ENCODE measurements around the gene UXT.

- TF ChIP-seq CTCF (IDR thresholded peaks at IDR 0.05) = no peak
- TF ChIP-seq POLR2A (IDR thresholded peaks at IDR 0.05) = peak in 1 of 3 donors; percentile 11
Observed at GRCh38 chrX:47651043-47651905, 7.7 kb downstream of the UXT start.
